Stimulated activated CD8-positive, alpha-beta memory T cell treated with anti-CD3 and anti-CD28 coated beads, Interleukin-7, amount 100 ng/mL, for 1 hour (primary cell): ENCODE data around the gene ITGA6.

Experiments
- DNase-seq, 2 donors: peaks; one replicate each; pipeline ENCODE4 v3.0.0-alpha.2; 2020; ENCODE audit warnings: low read depth in 2 of 2

Gene ITGA6

DNA sequence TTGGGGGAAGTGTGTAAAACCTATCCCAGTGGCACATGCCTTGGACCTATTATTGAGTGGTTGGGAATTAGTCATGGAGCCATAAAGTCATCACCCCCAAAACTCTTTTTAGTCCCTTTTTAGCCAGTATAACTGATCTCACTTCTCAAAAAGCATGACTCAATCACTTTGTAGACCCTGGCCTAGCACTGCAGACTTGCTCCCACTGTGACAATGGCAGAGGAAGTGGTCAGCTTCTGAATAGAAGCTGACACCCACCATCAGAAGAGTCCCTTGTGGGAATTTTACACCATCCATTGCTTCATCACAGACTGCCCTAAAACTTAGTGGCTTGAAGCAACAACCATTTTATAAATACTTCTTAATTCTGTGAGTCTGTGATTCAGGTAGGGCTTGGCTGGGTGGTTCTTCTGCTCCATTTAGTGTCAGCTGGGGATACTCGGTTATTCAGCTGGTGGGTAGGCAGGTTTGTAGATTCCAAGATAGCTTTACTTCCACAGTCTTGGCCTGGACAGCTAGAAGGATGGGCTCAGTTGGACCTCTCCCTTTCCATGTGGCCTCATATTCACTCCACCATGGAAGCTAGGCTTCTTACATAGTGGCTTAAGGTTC, 10.8 kb upstream of the ITGA6 start:
- DNase-seq = no peak

- DNase-seq = no peak
These were observed 7.2 kb upstream of the ITGA6 start for GRCh38 chr2:172420216-172420615.

DNA sequence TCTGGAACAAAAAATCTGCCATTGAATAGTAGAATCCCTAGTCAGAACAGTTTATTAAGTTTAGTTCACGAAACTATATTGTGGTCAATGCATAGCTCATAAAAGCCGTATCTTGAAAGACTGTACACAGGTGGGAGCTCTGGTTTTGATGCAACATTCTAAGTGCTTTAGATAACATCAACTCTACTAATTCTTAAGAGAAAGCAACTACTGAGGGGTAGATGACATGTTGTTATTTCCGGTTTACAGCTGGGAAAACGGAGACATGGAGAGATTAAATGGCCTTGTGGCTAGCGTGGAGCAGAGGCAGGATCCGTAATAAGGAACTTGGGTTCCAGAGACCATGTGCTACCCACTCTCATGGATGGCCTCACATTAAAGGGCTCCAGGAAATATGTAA, 4.2 kb upstream of the ITGA6 start:
- DNase-seq = no peak

- no peak for DNase-seq
These were observed 2.0 kb upstream of the ITGA6 start for GRCh38 chr2:172425336-172425735.

- DNase-seq = no peak
These were observed 641 bp upstream of the ITGA6 start for GRCh38 chr2:172426635-172427255.

GRCh38 chr2:172427990-172428831, 825 bp downstream of the ITGA6 start:
- DNase-seq = no peak

GRCh38 chr2:172428832-172429210, 1.4 kb downstream of the ITGA6 start:
- no peak for DNase-seq

- no peak for DNase-seq
These were observed 2.0 kb downstream of the ITGA6 start for GRCh38 chr2:172429301-172429968.

GRCh38 chr2:172430027-172430426, 2.6 kb downstream of the ITGA6 start:
- no peak for DNase-seq

- DNase-seq = no peak
These were observed 3.3 kb downstream of the ITGA6 start for GRCh38 chr2:172430678-172431077.

GRCh38 chr2:172431463-172431862, 4.1 kb downstream of the ITGA6 start:
- no peak for DNase-seq

GRCh38 chr2:172431993-172432392, 4.6 kb downstream of the ITGA6 start:
- DNase-seq = no peak

DNA sequence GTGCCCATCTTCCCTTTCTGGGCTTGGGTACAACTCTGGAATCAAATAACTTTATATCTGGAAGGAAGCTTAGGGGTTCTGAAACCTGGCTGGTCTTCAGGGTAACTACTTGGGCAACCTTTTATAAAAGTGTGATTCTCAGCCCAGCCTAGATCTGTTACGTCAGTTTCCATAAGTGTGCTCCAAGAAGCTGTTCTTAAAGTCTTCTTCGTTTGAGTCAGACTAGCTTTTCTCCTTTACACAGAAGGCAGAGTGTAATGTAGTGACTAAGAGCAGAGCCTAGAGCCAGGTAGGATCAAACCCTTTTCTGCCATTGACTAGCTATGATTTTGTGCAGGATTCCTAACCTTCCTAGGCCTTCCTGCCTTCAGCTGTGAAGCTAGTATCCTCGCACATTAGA, 5.8 kb downstream of the ITGA6 start:
- no peak for DNase-seq

GRCh38 chr2:172434821-172435605, 7.6 kb downstream of the ITGA6 start:
- no peak for DNase-seq

GRCh38 chr2:172435606-172435911, 8.2 kb downstream of the ITGA6 start:
- no peak for DNase-seq

DNA sequence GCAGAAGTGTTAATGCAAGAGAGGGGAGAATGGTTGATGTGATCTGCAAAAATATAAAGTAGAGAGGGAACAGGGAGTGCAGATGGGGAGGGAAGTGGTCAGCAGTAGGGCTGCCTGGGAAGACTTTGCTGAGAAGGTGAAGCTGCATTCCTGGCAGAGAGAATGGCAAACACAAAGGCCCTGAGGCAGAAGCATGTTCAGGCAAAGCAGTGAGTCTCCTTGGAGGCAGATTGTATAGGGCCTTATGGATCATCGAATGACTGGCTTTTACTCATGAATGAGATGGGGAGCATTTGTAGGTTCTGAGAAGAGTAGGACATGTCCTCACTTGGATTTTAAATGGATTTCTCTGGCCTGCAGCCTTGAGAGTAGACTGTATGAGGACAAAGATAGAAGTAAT, 9.5 kb downstream of the ITGA6 start:
- DNase-seq = no peak

- DNase-seq = no peak
These were observed 10.3 kb downstream of the ITGA6 start for GRCh38 chr2:172437419-172438341.

- no peak for DNase-seq
These were observed 11.5 kb downstream of the ITGA6 start for GRCh38 chr2:172438741-172439508.

DNA sequence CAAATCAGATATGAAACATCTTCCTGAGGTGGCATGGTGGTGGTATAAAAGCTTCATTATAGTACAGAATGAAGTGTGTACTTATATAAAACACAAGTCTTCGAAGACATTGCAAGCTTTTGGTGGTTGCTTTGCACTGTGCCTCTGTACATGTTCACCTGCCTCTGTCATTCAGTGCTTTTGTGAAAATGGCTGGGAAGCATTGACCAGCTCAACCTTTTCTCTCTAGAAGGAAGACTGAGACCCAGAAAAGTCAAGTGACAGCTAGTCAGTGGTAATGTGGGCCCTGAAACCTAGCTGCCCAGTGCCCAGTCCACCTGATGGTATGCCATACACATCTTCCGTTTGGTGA, 12.1 kb downstream of the ITGA6 start:
- DNase-seq = no peak

DNA sequence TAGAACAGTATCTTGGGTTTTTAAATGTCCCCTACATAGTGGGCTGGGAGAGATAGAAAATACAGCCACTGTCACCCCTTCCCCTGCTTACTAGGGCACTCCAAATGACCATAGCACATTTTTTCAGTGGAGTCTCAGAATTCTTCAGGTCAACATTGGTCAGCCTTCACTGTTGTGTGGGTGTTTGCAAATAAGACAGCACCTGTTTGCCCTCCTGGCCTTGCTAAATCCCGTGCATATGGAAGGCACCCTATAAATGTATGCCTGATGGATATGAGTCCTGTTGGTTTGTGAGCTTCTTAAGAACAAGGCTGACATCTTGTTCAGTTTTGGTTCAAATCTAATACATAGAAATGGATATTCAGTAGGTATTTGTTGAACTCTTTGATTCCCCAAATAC, 12.5 kb downstream of the ITGA6 start:
- no peak for DNase-seq
